Esophagus squamous epithelium (tissue), 5 donors: ENCODE data around the gene VPS37B. TPM values are rescaled to one million over a fixed set of nuclear protein-coding genes. Genes with fewer than 3 reads are reported as not detected.
A peak's percentile ranks its signal among the peaks of the same experiment; 100 is the strongest.

Experiments
- DNase-seq: peaks from one replicate; lab custom pipeline; 2025; lab: John Stamatoyannopoulos, UW
- H3K27ac ChIP-seq, 4 donors: fragments of 200-600 bp; sonication (generic); one replicate each; pipeline ENCODE4 v1.5.1; 2016 to 2019; ENCODE audit warnings: mild to moderate bottlenecking in 1 of 4
- H3K27me3 ChIP-seq, 4 donors: fragments of 200-600 bp; sonication (generic); 1 replicate in 3 of 4; 2 replicates in 1 of 4; pipeline versions ENCODE4 v1.5.1 to v1.6.0; 2017 to 2021; ENCODE audit warnings: antibody characterized with exemption in 1 of 4
- H3K36me3 ChIP-seq, 3 donors: fragments of 200-600 bp; sonication (generic); one replicate each; pipeline ENCODE4 v1.5.1; 2016 to 2019
- H3K4me1 ChIP-seq, 3 donors: fragments of 200-600 bp; sonication (generic); one replicate each; pipeline ENCODE4 v1.5.1; 2017 to 2019
- H3K4me3 ChIP-seq, 4 donors: fragments of 200-600 bp; sonication (generic); 1 replicate in 3 of 4; 2 replicates in 1 of 4; pipeline ENCODE4 v1.5.1; 2016 to 2019; ENCODE audit warnings: mild to moderate bottlenecking in 2 of 4, moderate library complexity in 1 of 4
- H3K9me3 ChIP-seq, 3 donors: fragments of 200-600 bp; sonication (generic); one replicate each; pipeline ENCODE4 v1.5.1; 2016 to 2019
- POLR2A ChIP-seq, 4 donors: fragments of 450-650 bp; IDR thresholded peaks; one replicate each; pipeline ENCODE4 v1.6.1; 2017; ENCODE audit warnings: antibody characterized with exemption in 4 of 4, mild to moderate bottlenecking in 4 of 4, moderate library complexity in 3 of 4
- whole genome bisulfite sequencing, 2 donors: methylation state at CpG; one replicate each; pipeline ENCODE4 v1.1.5; 2018; 5-methylcytosine and 5-hydroxymethylcytosine counted together
- intact Hi-C: fragments of 100-400 bp; cut with DNase I; formaldehyde crosslinking; loops from one replicate; pipeline ENCODE4 v1.15.0; 2022
- total RNA-seq, 4 donors: library from RNA; depleted of rRNA; stranded (reverse); fragments of >200 nt; gene quantifications; one replicate each; pipeline ENCODE4 v1.1.0, GENCODE V29; 2016
- TF ChIP-seq, protein P1 (sequence below), 6 experiments: fragments of 450-650 bp in 4 of 6; fragments of 200-600 bp in 2 of 6; sonication (generic) in 2 of 6; IDR thresholded peaks; one replicate each; pipeline ENCODE4 v1.5.1; 2016 to 2019; ENCODE audit warnings: antibody characterized with exemption in 6 of 6, mild to moderate bottlenecking in 4 of 6, moderate library complexity in 4 of 6
- donor health status: DM: yes; HTN: yes; CAD: no.

The VPS37B gene
- total RNA-seq, 4 donors from 2014 or later: 41.1 to 85.7 (median 69.5) TPM

DNA sequence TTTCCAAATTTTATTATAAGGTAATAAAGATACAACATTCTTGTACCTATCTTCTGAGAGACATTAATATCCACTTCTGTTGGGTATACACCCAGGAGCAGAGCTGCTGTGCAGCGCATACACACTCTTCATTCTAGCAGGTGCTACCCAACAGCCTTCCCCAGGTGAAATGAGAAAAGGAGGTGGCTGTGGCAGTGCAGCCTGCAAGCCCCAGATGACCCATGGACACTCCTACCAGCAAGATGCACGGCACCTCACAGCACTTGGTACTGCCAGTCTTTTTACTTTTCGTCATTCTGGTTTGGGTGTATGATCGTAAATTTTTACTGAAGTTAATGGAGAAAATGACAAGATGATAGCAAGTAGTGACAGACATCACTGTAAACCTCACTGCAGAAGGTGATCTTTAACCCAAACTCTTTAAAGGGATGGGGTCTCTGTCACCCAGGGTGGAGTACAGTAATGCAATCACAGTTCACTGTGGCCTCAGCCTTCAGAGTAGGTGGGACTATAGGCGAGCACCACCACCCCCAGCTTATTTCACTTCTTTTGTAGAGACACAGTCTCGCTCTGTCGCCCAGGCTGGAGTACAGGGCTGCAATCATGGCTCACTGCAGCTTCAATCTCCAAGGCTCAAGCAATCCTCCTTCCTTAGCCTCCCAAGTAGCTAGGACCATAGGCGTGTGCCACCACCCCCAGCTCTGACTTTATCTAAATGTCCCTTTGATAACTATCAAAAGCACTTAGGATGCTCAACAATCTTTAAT, 26.5 kb downstream of the VPS37B start:
- peaks cover 8 to 67% (median 9%) of the 10 kb centered on the region in 3 donors for H3K36me3 ChIP-seq
- WGBS, 2 donors: 95 to 97% methylated on average over 7 to 8 of the region's 8 CpGs
- no peaks in the 10 kb centered on the region for H3K27me3 ChIP-seq
- no peak overlapping the region for H3K4me3 ChIP-seq
- intact Hi-C loops: no loop called here
- DNase-seq: no peak
- TF ChIP-seq POLR2A (IDR thresholded peaks at IDR 0.05): no peak
- TF ChIP-seq, protein P1, sequence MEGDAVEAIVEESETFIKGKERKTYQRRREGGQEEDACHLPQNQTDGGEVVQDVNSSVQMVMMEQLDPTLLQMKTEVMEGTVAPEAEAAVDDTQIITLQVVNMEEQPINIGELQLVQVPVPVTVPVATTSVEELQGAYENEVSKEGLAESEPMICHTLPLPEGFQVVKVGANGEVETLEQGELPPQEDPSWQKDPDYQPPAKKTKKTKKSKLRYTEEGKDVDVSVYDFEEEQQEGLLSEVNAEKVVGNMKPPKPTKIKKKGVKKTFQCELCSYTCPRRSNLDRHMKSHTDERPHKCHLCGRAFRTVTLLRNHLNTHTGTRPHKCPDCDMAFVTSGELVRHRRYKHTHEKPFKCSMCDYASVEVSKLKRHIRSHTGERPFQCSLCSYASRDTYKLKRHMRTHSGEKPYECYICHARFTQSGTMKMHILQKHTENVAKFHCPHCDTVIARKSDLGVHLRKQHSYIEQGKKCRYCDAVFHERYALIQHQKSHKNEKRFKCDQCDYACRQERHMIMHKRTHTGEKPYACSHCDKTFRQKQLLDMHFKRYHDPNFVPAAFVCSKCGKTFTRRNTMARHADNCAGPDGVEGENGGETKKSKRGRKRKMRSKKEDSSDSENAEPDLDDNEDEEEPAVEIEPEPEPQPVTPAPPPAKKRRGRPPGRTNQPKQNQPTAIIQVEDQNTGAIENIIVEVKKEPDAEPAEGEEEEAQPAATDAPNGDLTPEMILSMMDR (IDR thresholded peaks at IDR 0.05): no peak
- peaks cover 48 to 80% (median 58%) of the 10 kb centered on the region in 3 donors for H3K4me1 ChIP-seq
- peak overlapping the region in 1 of 4 donors; percentile 73 for H3K27ac ChIP-seq
- H3K9me3 ChIP-seq: no peaks in the 10 kb centered on the region

DNA sequence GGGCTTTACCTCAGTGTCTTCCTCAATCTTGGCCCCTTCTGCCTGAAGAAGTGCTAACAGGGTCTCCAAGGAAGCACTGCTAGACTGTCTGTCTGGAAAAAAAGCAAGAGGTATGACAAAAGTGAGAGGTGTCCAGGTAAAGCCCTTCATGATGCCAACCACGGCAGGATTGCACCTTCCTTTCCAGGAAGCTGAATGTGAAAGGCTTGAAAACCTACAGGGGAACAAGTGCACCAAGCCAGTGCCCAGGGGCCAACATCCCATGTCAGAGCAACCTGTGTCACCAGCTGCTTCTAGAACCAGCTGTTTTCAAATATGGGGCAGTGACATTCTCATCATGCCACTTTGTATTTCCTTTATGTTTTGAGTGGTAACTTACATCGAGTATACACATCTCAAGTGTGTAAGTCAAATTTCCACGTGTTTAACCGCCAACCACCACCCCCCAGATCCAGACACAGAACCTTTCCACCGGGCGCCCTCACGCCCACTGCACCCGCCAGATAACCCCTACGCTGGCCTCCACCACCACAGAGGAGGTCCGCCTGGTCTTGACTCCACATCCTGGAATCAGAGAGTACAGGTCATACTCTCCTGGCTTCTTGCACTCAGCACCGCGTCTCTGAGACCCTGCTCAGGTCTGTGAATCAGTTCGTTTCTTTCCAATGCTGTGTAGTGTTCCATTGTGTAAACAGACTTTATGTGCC, 27.3 kb downstream of the VPS37B start:
- no peaks in the 10 kb centered on the region for H3K9me3 ChIP-seq
- intact Hi-C loops: no loop called here
- peak overlapping the region; percentile 61 to 77 (median 70) for H3K27ac ChIP-seq
- no peak for DNase-seq
- 86 to 87% methylated on average over 12 to 13 of the region's 13 CpGs for WGBS, 2 donors
- no peak overlapping the region for H3K4me3 ChIP-seq
- H3K36me3 ChIP-seq: peaks cover 8 to 72% (median 9%) of the 10 kb centered on the region in 3 donors
- no peaks in the 10 kb centered on the region for H3K27me3 ChIP-seq
- H3K4me1 ChIP-seq: peaks cover 47 to 74% (median 53%) of the 10 kb centered on the region in 3 donors
- TF ChIP-seq, protein P1 (IDR thresholded peaks at IDR 0.05): no peak
- TF ChIP-seq POLR2A (IDR thresholded peaks at IDR 0.05): no peak

DNA sequence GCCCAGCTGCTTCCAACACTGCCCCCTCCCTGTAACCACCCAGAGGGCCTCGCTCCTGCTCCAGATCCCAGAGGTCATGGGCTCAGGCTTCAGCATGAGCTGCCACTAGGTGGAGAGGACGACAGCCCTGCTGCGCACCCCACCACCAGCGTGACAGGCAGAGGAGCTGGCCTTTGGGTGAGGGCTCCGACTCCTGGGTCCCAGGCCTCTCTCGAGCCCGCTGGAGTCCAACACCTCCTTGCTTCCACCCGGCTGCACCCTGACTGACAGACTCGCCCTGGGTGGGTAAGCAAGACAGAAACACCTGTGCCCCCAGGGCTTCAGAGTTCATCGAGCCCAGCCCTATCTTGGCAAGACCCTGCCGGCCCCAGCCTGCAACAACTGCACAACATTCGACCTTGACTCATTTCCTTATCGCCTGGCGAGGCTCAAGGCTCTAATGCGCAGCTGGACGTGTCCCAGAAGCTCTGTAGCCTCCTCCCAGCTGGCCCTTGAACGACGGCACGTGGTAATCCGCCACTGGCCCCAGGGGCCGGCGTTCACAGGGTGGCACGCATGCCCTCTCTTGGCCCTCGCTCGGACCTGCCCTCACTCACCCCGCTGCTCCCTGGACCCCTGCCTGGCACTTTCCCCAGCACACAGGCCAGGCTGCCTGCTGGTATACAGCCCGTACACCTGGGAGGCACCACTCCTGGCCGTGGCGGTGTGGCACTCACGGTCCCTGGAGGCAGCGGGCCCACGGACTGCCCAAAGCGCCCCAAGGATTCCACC, 28.0 kb downstream of the VPS37B start:
- Histone ChIP-seq H3K36me3 (peaks cover 8 to 72% (median 9%) of the 10 kb centered on the region in 3 donors), H3K9me3 (no peaks in the 10 kb centered on the region)

DNA sequence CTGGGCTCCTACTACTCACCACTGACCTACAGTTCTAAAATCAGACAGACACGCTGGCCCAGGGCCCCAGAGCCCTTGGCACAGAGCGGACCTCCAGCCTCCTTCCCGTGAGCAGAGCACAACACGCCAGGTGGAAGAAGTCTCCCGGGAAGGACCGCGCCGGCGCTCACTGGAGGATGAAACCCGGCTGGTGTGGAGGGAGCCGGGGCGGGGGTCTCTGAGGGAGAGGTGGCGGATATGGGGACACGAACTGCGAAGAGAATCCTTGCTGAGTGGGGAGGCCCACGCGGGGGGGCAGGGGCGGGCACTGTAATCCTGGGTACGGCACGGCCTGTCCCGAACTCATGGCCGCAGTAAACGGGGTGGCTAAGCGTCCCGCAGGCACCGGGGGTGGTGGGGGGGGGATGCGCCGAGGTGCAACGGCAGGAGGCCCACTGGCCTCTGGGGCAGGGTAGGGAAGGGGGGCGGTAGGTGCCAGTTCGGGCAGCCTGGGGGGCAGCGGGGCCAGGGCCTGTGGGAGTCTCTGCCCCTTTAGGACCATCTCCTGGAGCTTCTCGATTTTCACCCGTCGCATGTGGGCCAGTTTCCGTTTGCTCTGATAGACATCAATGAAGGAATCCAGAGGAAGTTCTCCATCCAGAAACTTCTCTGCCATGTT, 28.8 kb downstream of the VPS37B start:
- WGBS, 2 donors: 73 to 97% methylated on average over 5 to 10 of the region's 36 CpGs
- Histone ChIP-seq H3K4me1 (peaks cover 32 to 74% (median 50%) of the 10 kb centered on the region in 3 donors), H3K36me3 (peaks cover 8 to 75% (median 9%) of the 10 kb centered on the region in 3 donors), H3K27me3 (no peaks in the 10 kb centered on the region), H3K9me3 (no peaks in the 10 kb centered on the region), H3K4me3 (no peak overlapping the region), H3K27ac (peak overlapping the region; percentile 61 to 77 (median 70))
- no peak for TF ChIP-seq POLR2A (IDR thresholded peaks at IDR 0.05)
- TF ChIP-seq, protein P1 (IDR thresholded peaks at IDR 0.05): no peak
- intact Hi-C loops: no loop called here
- no peak for DNase-seq

More for the DNA sequence above, 28.0 kb downstream of the VPS37B start:
- Histone ChIP-seq H3K4me3 (no peak overlapping the region), H3K27ac (peak overlapping the region; percentile 61 to 77 (median 70)), H3K27me3 (no peaks in the 10 kb centered on the region), H3K4me1 (peaks cover 40 to 74% (median 53%) of the 10 kb centered on the region in 3 donors)
- WGBS, 2 donors: 33 to 58% methylated on average over 3 to 5 of the region's 33 CpGs
- intact Hi-C loops: no loop called here
- TF ChIP-seq, protein P1 (IDR thresholded peaks at IDR 0.05): peak in 5 of 6 experiments; percentile 25 to 65 (median 41)
- no peak for TF ChIP-seq POLR2A (IDR thresholded peaks at IDR 0.05)
- DNase-seq: no peak
